H1 (cell line): ENCODE data around the gene PYGL. TPM values are rescaled to one million over a fixed set of nuclear protein-coding genes. Genes with fewer than 3 reads are reported as not detected.

Source experiments
- CTCF ChIA-PET: fragments of 300-600 bp; sonication (Branson Sonifier 250); formaldehyde crosslinking; loops from one replicate; lab custom pipeline; 2021; ENCODE audit not compliant: partially characterized antibody; lab: Charles Lee
- POLR2A ChIA-PET: fragments of 300-600 bp; sonication (Branson Sonifier 250); formaldehyde crosslinking; loops from one replicate; lab custom pipeline; 2021; ENCODE audit warnings: inconsistent platforms; ENCODE audit not compliant: partially characterized antibody; lab: Charles Lee
- DNase-seq, 2 experiments: peaks; one replicate each; pipeline versions ENCODE4 v3.0.0 to v3.0.0-alpha.2; 2010 to 2022; ENCODE audit warnings: low spot score in 2 of 2, low read depth in 1 of 2, mixed read lengths in 1 of 2
- FAIRE-seq: peaks from 2 replicates; lab custom pipeline; 2011; peaks lifted over from hg19 to GRCh38; lab: Jason Lieb, UNC
- H2AFZ ChIP-seq: 2 replicates; pipeline ENCODE4 v1.8.1; 2012; ENCODE audit warnings: low read length, inconsistent platforms
- H2AK5ac ChIP-seq: 2 replicates; pipeline ENCODE4 v1.6.1; 2013; ENCODE audit warnings: low read depth, low read length
- H2BK120ac ChIP-seq: replicated peaks from 2 replicates; pipeline ENCODE3; 2013; ENCODE audit warnings: low read depth, low read length, inconsistent platforms
- H2BK12ac ChIP-seq: 2 replicates; pipeline ENCODE4 v1.6.1; 2013; ENCODE audit warnings: low read depth, low read length
- H2BK15ac ChIP-seq: 2 replicates; pipeline ENCODE4 v1.6.1; 2013; ENCODE audit warnings: low read length
- H2BK20ac ChIP-seq: 2 replicates; pipeline ENCODE4 v1.6.1; 2013; ENCODE audit warnings: low read length
- H2BK5ac ChIP-seq: 2 replicates; pipeline ENCODE4 v1.6.1; 2013; ENCODE audit warnings: low read depth, low read length
- H3K14ac ChIP-seq: 2 replicates; pipeline ENCODE4 v1.6.1; 2013; ENCODE audit warnings: inconsistent platforms; ENCODE audit not compliant: insufficient read length
- H3K18ac ChIP-seq: 2 replicates; pipeline ENCODE4 v1.6.1; 2013; ENCODE audit warnings: low read length; ENCODE audit errors: extremely low read depth
- H3K23ac ChIP-seq: 2 replicates; pipeline ENCODE4 v1.6.1; 2013; ENCODE audit warnings: inconsistent platforms; ENCODE audit not compliant: insufficient read length
- H3K23me2 ChIP-seq: 2 replicates; pipeline ENCODE4 v1.6.1; 2013; ENCODE audit warnings: low read depth, low read length
- H3K27ac ChIP-seq: 2 replicates; pipeline ENCODE4 v1.6.1; 2011; ENCODE audit warnings: low read depth, low read length, inconsistent platforms
- H3K27me3 ChIP-seq, 4 experiments: replicated peaks in 1 of 4; 1 replicate in 1 of 4; 2 replicates in 3 of 4; pipeline versions ENCODE4 v1.6.1 to v1.8.1; 2011 to 2013; ENCODE audit warnings: low read length in 3 of 4, mild to moderate bottlenecking in 3 of 4, inconsistent platforms in 2 of 4, mixed read lengths in 2 of 4, moderate library complexity in 1 of 4; ENCODE audit not compliant: control insufficient read depth in 3 of 4, insufficient read depth in 3 of 4; ENCODE audit errors: extremely low read depth in 1 of 4
- H3K36me3 ChIP-seq, 4 experiments: 2 replicates each; pipeline versions ENCODE4 v1.6.1 to v1.8.1; 2011 to 2013; ENCODE audit warnings: mild to moderate bottlenecking in 4 of 4, low read length in 3 of 4, moderate library complexity in 2 of 4, control low read depth in 1 of 4, inconsistent platforms in 1 of 4; ENCODE audit not compliant: insufficient read depth in 4 of 4, control insufficient read depth in 2 of 4
- H3K4ac ChIP-seq: replicated peaks from 2 replicates; pipeline ENCODE3; 2013; ENCODE audit warnings: low read length, low read depth, mixed read lengths, inconsistent platforms; ENCODE audit not compliant: insufficient read length
- H3K4me1 ChIP-seq, 4 experiments: replicated peaks in 1 of 4; 1 replicate in 1 of 4; 2 replicates in 3 of 4; pipeline versions ENCODE4 v1.6.1 to v1.8.1; 2011 to 2013; ENCODE audit warnings: low read length in 3 of 4, inconsistent platforms in 2 of 4, mixed read lengths in 1 of 4; ENCODE audit not compliant: insufficient read depth in 4 of 4, control insufficient read depth in 3 of 4
- H3K4me2 ChIP-seq, 2 experiments: 2 replicates each; pipeline versions ENCODE4 v1.6.1 to v1.8.1; 2011 to 2013; ENCODE audit warnings: low read depth in 2 of 2, low read length in 2 of 2, control low read depth in 1 of 2, inconsistent platforms in 1 of 2, mild to moderate bottlenecking in 1 of 2; ENCODE audit not compliant: insufficient read depth in 1 of 2
- H3K4me3 ChIP-seq, 4 experiments: fragments of 200-600, 300-600 bp in 1 of 4; sonication (generic), shearing (Covaris generic), sonication (Bioruptor Twin) in 1 of 4; 2 replicates each; pipeline versions ENCODE4 v1.5.1 to v1.8.1; 2011 to 2016; ENCODE audit warnings: low read length in 4 of 4, low read depth in 3 of 4, control low read depth in 2 of 4, inconsistent platforms in 2 of 4, mild to moderate bottlenecking in 2 of 4, mixed read lengths in 1 of 4, moderate library complexity in 1 of 4; ENCODE audit not compliant: insufficient read depth in 2 of 4; ENCODE audit errors: extremely low read depth in 1 of 4
- H3K56ac ChIP-seq: replicated peaks from 2 replicates; pipeline ENCODE3; 2013; ENCODE audit warnings: low read depth, mild to moderate bottlenecking, mixed read lengths, low read length, inconsistent platforms; ENCODE audit not compliant: insufficient read length
- H3K79me1 ChIP-seq: 2 replicates; pipeline ENCODE4 v1.6.1; 2013; ENCODE audit warnings: low read depth, low read length, control low read depth
- H3K79me2 ChIP-seq, 2 experiments: 2 replicates each; pipeline versions ENCODE4 v1.6.1 to v1.8.1; 2012 to 2013; ENCODE audit warnings: low read length in 2 of 2, mild to moderate bottlenecking in 2 of 2, inconsistent platforms in 1 of 2; ENCODE audit not compliant: insufficient read depth in 2 of 2, control insufficient read depth in 1 of 2
- H3K9ac ChIP-seq, 4 experiments: replicated peaks in 1 of 4; 1 replicate in 1 of 4; 2 replicates in 3 of 4; pipeline versions ENCODE4 v1.6.1 to v1.8.1; 2011 to 2013; ENCODE audit warnings: low read depth in 3 of 4, low read length in 3 of 4, control low read depth in 2 of 4, mild to moderate bottlenecking in 2 of 4, moderate library complexity in 2 of 4, inconsistent platforms in 1 of 4; ENCODE audit errors: extremely low read depth in 1 of 4
- H3K9me3 ChIP-seq, 2 experiments: 2 replicates each; pipeline versions ENCODE4 v1.6.1 to v1.8.1; 2012 to 2013; ENCODE audit warnings: mild to moderate bottlenecking in 2 of 2, moderate library complexity in 2 of 2, control low read depth in 1 of 2, inconsistent platforms in 1 of 2, low read depth in 1 of 2, low read length in 1 of 2, mixed read lengths in 1 of 2; ENCODE audit not compliant: insufficient read depth in 2 of 2
- H4K20me1 ChIP-seq, 2 experiments: replicated peaks in 1 of 2; 2 replicates each; pipeline versions ENCODE3 to v1.8.1; 2011 to 2013; ENCODE audit warnings: inconsistent platforms in 2 of 2, low read length in 2 of 2, mild to moderate bottlenecking in 1 of 2; ENCODE audit not compliant: insufficient read depth in 2 of 2, control insufficient read depth in 1 of 2
- H4K5ac ChIP-seq: 2 replicates; pipeline ENCODE4 v1.6.1; 2013; ENCODE audit warnings: low read length, low read depth, mixed read lengths, inconsistent platforms; ENCODE audit not compliant: insufficient read length
- H4K8ac ChIP-seq: 2 replicates; pipeline ENCODE4 v1.8.0; 2013; ENCODE audit warnings: mild to moderate bottlenecking, moderate library complexity, low read length, inconsistent platforms; ENCODE audit not compliant: insufficient read depth; ENCODE audit errors: extremely low read depth
- H4K91ac ChIP-seq: replicated peaks from 2 replicates; pipeline ENCODE3; 2013; ENCODE audit warnings: low read length, mixed read lengths, inconsistent platforms; ENCODE audit not compliant: insufficient read length
- ATF2 ChIP-seq: IDR thresholded peaks from 2 replicates; pipeline ENCODE4 v1.6.1; 2012; ENCODE audit warnings: low read length, inconsistent platforms
- NRF1 ChIP-seq: IDR thresholded peaks from 2 replicates; pipeline ENCODE4 v1.6.1; 2011; ENCODE audit warnings: mild to moderate bottlenecking, low read depth, low read length, improper control_type of control experiment
- WGBS, 2 experiments: shearing (Covaris generic) in 1 of 2; methylation state at CpG; one replicate each; pipeline versions ENCODE4 v1.1.6 to v1.1.7; 2013 to 2015; ENCODE audit warnings: low lambda C conversion rate in 2 of 2, mixed read lengths in 2 of 2, inconsistent platforms in 1 of 2, low coverage in 1 of 2, missing lambda C conversion rate in 1 of 2; ENCODE audit not compliant: insufficient replicate concordance in 2 of 2, insufficient coverage in 1 of 2, insufficient read length in 1 of 2; ENCODE audit errors: extremely low coverage in 1 of 2, missing lambda C conversion rate in 1 of 2; 5-methylcytosine and 5-hydroxymethylcytosine counted together
- polyA plus RNA-seq, 7 experiments: library from polyadenylated mRNA; depleted of rRNA in 3 of 7; stranded (reverse) in 5 of 7; unstranded in 2 of 7; fragments of >200 nt in 5 of 7; fragments of 200-250 nt in 2 of 7; gene quantifications; 1 replicate in 5 of 7; 2 replicates in 1 of 7; 4 replicates in 1 of 7; pipeline versions ENCODE4 v1.2.1 to v1.2.3, GENCODE V29; 2011 to 2013; ENCODE audit warnings: missing spikeins in 2 of 7, mixed read lengths in 2 of 7
- total RNA-seq: library from RNA; stranded (reverse); fragmentation: NEBNext Ultra II Directional; extraction: Animal tissue kit (Norgen Biotek cat#: 25700); gene quantifications from 2 replicates; pipeline ENCODE4 v1.2.1, GENCODE V29; 2021

The PYGL gene
- total and polyA plus RNA-seq, 2 of the 8 experiments (the other 6 are each of a cell fraction or from before 2014, with no cell fraction given): 26.1 to 50.5 TPM

- Histone ChIP-seq H3K23me2 (no peaks in the 10 kb centered on the region), H4K8ac (no peak overlapping the region), H3K18ac (no peak overlapping the region), H3K4me1 (peaks cover 0 to 1% (median 0%) of the 10 kb centered on the region in 4 experiments; a peak in 1 of 7 replicates), H3K9ac (no peak overlapping the region), H3K4me2 (no peak overlapping the region), H3K79me1 (no peaks in the 10 kb centered on the region), H2BK15ac (no peak overlapping the region), H2AFZ (no peak overlapping the region), H3K9me3 (no peaks in the 10 kb centered on the region), H4K5ac (no peak overlapping the region), H3K79me2 (no peaks in the 10 kb centered on the region), H3K14ac (no peak overlapping the region), H2BK5ac (no peak overlapping the region), H2BK120ac (no peak overlapping the region), H3K27ac (no peak overlapping the region), H3K27me3 (peaks cover 0 to 2% (median 0%) of the 10 kb centered on the region in 4 experiments; a peak in 1 of 7 replicates), H2BK20ac (no peak overlapping the region), H2AK5ac (no peak overlapping the region), H3K4ac (no peak overlapping the region), H4K20me1 (no peaks in the 10 kb centered on the region), H2BK12ac (no peak overlapping the region), H3K56ac (no peak overlapping the region), H4K91ac (no peak overlapping the region), H3K4me3 (no peak overlapping the region), H3K36me3 (no peaks in the 10 kb centered on the region), H3K23ac (no peak overlapping the region)
- DNase-seq: no peak
- POLR2A ChIA-PET: no interaction called here
- CTCF ChIA-PET: interaction anchor here (1.0 to 4.6 kb wide), 4 partner anchors 11 to 39 kb away, joined by 3 to 24 read pairs (median 4); no protein-coding TSS in a partner anchor
- WGBS, 2 experiments: 95% methylated on average over 11 of the region's 11 CpGs; no CpG with 5 or more reads in 1 of the 2 experiments
- FAIRE-seq: no peak
- TF ChIP-seq NRF1 (no peak), ATF2 (no peak)
Measured at GRCh38 chr14:50865391-50866076, 78.7 kb downstream of the PYGL start.
